Right lung (tissue), 5 donors: Measurements from ENCODE around the gene TTI1. TPM values are rescaled to one million over a fixed set of nuclear protein-coding genes. Genes with fewer than 3 reads are reported as not detected.
"Not testable (repeated sequence)": the region's sequence is repeated elsewhere in the genome, so short reads cannot be mapped to it uniquely, and the experiment has no call there.

Experiments
- DNase-seq, 2 donors: peaks; one replicate each; pipeline ENCODE4 v3.0.0-alpha.2; 2013
- polyA plus RNA-seq, 5 donors: library from polyadenylated mRNA; unstranded; fragments of 120-200 nt; gene quantifications; one replicate each; pipeline versions ENCODE4 v1.2.1 to v1.2.3, GENCODE V29; 2013; ENCODE audit warnings: inconsistent platforms in 1 of 5, low replicate concordance in 1 of 5; ENCODE audit not compliant: insufficient read length in 5 of 5, insufficient read depth in 1 of 5

Gene TTI1
- polyA plus RNA-seq, 5 donors: 24.2 to 31.2 (median 29.5) TPM

DNA sequence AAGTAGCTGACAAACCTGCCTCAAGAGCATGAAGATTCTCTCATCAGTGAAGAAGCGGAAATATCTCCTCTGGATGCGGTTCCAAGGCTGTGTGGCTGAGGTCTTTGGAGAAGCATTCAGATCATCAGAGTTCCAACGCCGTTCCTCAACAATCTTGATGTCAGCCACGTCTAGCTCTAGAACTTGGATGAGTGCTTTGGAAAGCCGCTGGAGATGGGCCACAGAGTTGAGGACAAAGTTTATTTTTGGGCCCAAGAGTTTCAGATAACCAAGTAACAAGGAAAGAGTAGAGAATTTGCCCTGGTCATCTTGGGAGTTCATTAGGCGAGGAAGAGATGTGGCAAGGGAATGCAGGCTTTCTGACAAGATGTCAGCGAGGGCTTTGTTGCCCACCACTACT lies 20.9 kb downstream of the TTI1 start:
- DNase-seq: no peak

DNA sequence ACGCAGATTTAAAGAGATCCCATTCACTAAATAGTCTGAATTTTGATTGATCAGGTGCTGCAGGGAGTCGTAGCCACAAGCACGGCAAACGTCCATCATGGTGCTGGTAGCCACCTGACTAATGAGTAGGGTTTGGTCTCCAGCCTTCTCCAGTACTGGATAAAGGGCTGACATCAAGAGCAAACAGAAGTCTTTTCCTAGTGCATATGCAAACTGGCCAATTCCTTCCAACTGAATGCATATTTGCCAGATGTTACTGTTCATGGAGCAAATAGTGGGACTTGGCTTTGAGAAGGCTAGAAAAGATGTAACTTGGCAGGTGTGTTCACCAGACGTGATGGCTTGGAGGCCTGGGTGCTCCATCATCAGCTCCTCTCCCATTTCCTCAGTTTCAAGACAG lies 21.6 kb downstream of the TTI1 start:
- DNase-seq: no peak

DNA sequence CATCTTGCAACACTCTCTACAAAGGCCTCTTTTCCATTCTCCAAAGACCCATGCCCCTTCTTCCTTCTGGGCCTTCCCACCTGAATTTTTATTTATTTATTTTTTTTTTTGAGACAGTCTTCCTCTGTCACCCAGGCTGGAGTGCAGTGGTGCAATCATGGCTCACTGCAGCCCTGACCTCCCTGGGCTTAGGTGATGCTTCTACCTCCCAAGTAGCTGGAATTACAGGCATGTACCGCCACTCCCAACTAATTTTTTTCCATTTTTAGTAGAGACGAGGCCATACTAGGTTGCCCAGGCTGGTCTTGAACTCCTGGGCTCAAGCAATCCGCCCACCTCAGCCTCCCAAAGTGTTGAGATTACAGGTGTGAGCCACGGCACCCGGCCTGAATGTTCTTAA lies 23.8 kb downstream of the TTI1 start:
- DNase-seq: not testable (repeated sequence)

DNA sequence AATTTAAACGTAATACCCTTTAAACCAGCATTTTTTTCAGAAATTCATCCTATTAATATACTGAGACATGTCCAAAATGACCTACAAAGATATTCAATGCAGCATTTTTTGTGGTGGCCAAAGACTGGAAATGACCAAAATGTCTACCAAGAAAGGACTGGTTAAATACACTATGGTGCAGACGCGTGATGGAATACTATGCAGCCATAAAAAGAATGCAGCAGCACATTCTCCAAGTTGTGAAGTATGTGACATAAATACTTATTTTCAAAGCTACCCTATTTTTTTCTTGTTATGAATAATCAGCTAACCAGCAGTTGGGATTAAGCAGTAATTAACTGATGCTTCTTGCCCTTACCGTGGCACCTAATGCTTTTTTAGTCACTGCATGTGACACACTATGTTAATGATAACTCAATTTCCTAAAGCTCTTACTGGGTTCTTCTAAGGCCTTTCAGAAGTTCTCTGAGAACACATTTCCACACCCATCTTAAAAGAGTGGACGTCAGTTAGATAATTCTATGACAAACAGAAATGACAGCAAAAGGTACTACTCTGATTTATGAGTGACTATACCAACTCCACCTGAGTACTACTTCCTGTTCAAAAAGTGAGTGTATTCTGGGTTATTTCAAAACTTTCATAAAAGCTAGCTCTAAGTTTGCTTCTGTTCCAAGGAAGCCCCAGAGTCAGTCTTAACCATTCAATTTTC lies 24.9 kb downstream of the TTI1 start:
- DNase-seq: no peak

DNA sequence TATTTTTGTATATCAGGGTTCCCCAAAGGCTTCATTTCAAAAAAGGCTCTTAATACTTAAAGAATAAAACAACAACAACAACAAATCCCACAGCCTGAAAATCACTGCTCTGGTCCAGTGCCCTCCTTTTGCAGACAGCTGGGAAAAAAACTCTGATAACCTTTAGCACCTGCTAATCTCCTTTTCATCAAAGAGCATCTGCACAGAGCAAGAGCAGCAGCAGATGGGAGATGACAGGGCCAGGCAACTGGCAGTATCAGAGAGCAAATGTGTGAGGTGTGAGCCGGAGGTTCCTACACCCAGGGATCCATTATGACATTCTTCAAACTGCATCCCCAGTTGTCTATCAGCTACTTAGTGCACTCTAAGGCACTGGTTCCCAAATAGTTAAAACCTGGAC lies 25.7 kb downstream of the TTI1 start:
- no peak for DNase-seq

- no peak for DNase-seq
Measured at GRCh38 chr20:38005903-38006302, 27.4 kb downstream of the TTI1 start.

DNA sequence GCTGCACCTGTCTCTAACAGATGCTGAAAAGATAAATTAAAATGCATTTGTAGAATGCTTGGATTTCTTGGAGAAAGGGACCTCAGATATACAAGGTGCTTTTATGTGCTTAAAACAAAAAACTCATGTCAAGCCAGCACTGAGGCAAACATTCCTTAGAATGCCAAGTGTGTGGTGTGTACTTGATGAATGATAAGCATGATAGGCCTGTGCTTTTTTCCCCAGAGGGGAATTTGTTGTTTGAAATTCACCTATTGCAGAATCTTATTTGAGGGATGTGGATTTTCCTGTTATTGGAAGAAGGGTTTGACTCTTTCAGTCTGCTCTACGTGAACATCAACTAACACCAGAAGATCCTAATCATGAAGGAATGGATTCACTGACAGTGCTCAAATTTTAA lies 28.8 kb downstream of the TTI1 start:
- DNase-seq: no peak

DNA sequence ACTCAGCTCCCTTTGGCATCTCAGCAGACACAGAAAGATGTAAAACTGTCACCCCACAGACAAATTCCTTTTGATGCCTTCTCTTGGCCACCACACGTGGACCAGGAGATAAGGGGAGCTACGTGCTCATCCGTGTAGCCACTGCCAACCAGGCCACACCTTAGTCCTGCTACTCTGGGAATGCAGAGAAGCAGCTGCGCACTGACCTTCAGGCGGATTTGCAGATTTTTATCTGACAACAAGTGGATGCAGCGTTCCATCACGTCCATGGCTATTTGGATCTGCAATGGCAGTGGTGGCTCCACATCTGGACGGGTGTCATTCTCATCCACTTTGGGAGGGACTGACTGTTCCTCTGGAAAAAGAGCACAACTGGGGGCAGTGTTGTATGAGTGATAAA lies 30.8 kb downstream of the TTI1 start:
- DNase-seq: no peak

DNA sequence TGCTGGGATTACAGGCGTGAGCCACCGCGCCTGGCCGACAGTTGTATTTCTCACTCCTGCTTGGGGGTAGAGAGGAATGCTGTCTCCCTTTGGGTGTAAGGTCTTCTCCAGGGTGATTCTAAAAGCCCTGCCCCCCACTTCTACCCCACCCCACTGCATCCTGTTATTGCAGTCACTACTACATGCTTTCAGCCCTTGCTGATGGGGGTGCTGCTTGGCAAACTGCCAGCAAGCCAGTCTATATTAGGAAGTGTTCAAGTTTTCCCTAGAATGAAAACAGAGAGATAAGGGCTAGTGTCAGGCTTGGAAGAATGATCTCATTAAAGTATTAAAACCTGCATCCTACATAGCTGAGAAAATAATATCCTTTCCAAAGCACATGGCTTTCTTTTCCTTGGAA lies 31.3 kb downstream of the TTI1 start:
- DNase-seq: no peak

GRCh38 chr20:38001173-38001875 lies 31.9 kb downstream of the TTI1 start:
- DNase-seq: no peak

GRCh38 chr20:38000293-38000692 lies 33.0 kb downstream of the TTI1 start:
- no peak for DNase-seq

- DNase-seq: no peak
Measured at GRCh38 chr20:37999526-38000263, 33.6 kb downstream of the TTI1 start.

DNA sequence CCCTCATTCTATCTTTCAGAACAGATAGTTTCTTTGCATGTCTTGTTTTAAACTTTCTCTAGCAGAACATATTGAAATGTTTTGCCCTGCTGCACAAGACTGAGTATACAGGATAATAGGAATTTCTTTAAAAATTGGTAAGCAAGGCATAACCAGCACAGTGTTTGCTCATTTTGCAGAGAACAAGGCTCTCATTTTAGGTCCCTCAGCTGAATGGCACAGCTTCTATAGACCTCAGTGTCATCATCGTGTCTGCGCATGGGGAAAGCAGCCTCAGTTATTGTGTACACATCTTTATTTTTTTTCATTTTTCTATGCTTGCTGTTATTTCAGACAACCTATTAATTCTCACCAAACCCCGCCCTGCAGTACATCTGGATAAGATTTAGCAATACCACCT lies 35.7 kb downstream of the TTI1 start:
- DNase-seq: no peak

DNA sequence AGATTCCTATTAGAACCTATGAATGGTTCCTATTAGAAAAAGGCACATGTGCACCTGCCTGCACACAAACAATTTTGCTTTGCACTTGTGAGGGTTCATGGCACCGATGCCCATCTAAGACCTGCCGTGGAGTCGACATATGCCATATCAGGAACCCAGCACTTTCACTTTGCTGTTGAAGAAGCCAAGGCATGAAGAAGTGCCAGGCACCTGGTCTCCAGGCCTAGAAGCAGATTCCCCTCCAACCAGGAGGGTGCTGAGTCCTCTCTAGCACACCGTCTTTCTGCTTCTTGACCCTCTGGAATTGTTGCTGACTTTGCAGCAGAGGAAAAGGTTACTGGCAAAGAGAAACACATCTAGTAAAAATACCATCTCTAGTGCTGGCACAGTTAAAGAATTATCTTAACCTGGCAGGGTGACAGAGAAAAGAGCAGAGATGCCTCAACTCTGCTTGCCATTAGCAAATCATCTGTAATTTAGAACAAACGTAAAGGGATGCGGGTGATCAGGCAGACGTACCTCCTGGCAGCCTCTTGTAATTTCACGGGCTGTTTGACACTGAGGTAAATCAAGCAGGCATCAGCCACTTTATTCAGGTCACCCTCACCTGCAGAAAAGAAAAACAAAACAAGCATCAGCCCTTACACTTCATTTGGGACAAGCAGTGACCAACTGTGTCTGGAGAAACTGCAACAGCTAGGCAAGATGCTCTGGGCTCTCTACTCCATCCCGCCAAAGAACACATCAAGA lies 37.2 kb downstream of the TTI1 start:
- DNase-seq: no peak

- no peak for DNase-seq
Measured at GRCh38 chr20:37994512-37994911, 38.7 kb downstream of the TTI1 start.

- peak in 1 of 2 donors; percentile 25 for DNase-seq
Measured at GRCh38 chr20:37992802-37993409, 40.4 kb downstream of the TTI1 start.

GRCh38 chr20:37991908-37992307 lies 41.3 kb downstream of the TTI1 start:
- DNase-seq: no peak

DNA sequence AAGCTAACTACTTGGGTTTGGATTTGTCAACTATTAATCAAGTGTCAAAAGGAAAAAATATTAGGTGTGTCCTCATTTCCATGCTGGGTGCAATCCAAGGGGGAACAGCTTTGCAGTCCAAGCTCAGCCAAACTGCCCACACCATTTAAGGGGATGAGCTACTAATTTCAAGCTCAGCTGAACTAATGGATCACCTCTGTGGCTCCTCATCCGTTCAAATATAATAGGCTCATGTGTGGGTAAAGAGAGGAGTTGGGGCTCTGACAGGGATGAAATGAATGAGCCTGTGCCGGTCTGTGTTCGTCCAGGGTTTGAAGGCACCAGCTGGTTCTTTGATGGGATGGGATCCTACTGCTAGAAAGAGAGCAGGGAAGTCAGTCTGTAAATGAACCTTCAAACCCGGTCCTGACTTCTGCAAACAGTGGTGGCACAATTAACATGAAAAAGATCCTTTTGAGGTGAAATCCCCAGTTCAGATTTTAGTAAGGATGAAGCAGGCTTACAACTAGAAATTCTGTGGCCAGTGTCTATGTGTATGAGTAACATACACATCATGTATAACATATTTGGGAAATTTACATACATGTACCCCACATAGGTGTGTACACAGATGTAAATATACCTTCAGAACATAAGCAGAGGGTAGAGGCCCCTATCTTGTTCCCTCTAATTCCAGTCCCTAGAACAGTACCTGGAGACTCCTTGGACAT lies 41.9 kb downstream of the TTI1 start:
- DNase-seq: no peak

DNA sequence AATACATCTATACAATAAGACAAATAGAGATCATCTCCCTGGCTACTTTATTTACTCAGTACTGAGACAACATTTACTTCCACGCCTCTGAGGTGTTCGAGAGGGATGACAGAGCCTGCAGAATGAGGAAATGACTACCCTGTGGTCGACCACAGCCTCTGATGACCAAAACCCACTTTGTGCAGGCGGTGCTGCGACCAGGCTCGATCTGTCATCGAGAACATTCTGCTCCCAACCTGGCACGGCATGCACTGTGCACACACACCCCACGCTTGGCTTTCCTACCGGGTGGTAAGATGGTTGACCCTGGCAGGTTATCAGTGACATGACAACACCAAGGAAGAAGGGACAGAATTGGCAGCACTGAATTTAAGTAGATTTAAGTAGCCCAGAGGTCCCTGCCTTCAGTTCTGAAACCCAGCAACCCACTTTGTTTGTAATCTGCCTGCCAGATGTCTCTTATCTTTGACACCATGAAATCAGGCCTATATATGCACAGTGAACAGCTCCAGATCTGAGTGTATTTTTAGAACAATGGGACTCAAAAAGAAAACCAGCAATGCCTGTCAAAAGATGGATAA lies 42.6 kb downstream of the TTI1 start:
- DNase-seq: peak; percentile 91 to 93

GRCh38 chr20:37989601-37990295 lies 43.5 kb downstream of the TTI1 start:
- no peak for DNase-seq
